Mesothelial cell of epicardium (in vitro differentiated cells): Measurements from ENCODE around the gene ITFG2. TPM values are rescaled to one million over a fixed set of nuclear protein-coding genes. Genes with fewer than 3 reads are reported as not detected.
"Not testable (repeated sequence)": the region's sequence is repeated elsewhere in the genome, so short reads cannot be mapped to it uniquely, and the experiment has no call there.

ENCODE experiments used
- DNase-seq, 2 experiments: peaks; one replicate each; pipeline ENCODE4 v3.0.0; 2021; ENCODE audit warnings: low spot score in 2 of 2; ENCODE audit not compliant: unreplicated experiment in 2 of 2
- H3K27ac Mint-ChIP-seq: 2 replicates; pipeline ENCODE4 v1.8.0; 2021; ENCODE audit warnings: mixed read lengths
- H3K27me3 Mint-ChIP-seq: 2 replicates; pipeline ENCODE4 v1.8.0; 2021; ENCODE audit warnings: low read depth, mixed read lengths
- H3K36me3 Mint-ChIP-seq: 2 replicates; pipeline ENCODE4 v1.8.0; 2021; ENCODE audit warnings: mixed read lengths
- H3K4me1 Mint-ChIP-seq: 2 replicates; pipeline ENCODE4 v1.8.0; 2021; ENCODE audit warnings: mixed read lengths
- H3K4me3 Mint-ChIP-seq: 2 replicates; pipeline ENCODE4 v1.8.0; 2021; ENCODE audit warnings: mild to moderate bottlenecking, moderate library complexity, mixed read lengths
- H3K9me3 Mint-ChIP-seq: 2 replicates; pipeline ENCODE4 v1.8.0; 2021; ENCODE audit warnings: mixed read lengths
- total RNA-seq: library from RNA; stranded (reverse); gene quantifications from 3 replicates; pipeline ENCODE4 v1.2.1, GENCODE V29; 2021
- TF ChIP-seq, protein P1 (sequence below): fragments of 200-600 bp; sonication (generic); IDR thresholded peaks from one replicate; pipeline ENCODE4 v1.5.0; 2021; ENCODE audit warnings: antibody characterized with exemption; ENCODE audit not compliant: unreplicated experiment

Gene ITFG2
- total RNA-seq, 1 donor from 2014 or later = 57.4 TPM

DNA sequence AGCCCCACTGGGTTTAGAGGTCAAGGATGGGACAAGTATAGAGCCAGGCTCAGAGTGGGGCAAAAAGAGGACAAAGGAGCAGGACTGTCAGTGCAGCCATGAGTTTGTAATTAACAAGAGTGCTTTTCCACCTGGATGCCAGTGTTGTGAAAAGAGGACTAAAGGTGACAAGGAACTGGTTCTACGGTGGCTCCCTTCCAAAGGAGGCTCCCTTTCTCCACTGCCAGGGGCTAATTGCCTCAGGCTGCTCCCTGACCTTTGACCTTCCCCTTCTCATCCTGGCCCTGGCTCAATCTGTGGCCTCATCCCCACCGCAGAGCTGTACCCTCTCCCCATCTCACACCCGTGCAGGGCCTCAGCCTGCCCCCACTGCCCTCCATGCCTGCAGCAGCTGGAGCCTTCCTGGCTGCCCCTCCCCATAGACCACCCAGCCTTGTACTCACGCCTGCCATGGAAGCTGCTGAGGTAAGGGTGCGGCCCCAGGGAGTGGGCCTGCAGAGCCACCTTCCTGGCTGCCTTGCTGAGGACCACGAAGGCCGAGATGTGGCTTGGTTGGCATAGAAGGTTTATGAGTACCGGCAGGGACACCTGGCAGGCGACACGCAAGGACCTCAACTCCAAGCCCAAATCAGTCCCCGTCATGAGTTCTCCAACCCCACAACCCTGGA, 42.5 kb upstream of the ITFG2 start:
- Mint-ChIP-seq H3K36me3 (no peaks in the 10 kb centered on the region), H3K4me1 (no peaks in the 10 kb centered on the region), H3K27ac (no peak overlapping the region), H3K27me3 (peaks cover 33% of the 10 kb centered on the region), H3K4me3 (no peak overlapping the region), H3K9me3 (no peaks in the 10 kb centered on the region)
- TF ChIP-seq, protein P1, sequence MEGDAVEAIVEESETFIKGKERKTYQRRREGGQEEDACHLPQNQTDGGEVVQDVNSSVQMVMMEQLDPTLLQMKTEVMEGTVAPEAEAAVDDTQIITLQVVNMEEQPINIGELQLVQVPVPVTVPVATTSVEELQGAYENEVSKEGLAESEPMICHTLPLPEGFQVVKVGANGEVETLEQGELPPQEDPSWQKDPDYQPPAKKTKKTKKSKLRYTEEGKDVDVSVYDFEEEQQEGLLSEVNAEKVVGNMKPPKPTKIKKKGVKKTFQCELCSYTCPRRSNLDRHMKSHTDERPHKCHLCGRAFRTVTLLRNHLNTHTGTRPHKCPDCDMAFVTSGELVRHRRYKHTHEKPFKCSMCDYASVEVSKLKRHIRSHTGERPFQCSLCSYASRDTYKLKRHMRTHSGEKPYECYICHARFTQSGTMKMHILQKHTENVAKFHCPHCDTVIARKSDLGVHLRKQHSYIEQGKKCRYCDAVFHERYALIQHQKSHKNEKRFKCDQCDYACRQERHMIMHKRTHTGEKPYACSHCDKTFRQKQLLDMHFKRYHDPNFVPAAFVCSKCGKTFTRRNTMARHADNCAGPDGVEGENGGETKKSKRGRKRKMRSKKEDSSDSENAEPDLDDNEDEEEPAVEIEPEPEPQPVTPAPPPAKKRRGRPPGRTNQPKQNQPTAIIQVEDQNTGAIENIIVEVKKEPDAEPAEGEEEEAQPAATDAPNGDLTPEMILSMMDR = no peak
- DNase-seq = no peak

DNA sequence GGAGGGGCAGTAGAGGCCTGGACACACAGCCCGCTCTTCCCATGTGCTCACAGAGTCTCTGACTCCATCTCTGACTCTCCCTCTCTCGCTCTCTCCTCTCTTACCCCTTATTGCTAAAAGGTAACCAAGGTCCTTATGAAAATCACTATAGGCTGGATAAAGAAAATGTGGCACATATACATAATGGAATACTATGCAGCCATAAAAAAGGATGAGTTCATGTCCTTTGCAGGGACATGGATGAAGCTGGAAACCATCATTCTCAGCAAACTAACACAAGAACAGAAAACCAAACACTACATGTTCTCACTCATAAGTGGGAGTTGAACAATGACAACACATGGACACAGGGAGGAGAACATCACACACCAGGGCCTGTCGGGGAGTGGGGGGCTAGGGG, 41.9 kb upstream of the ITFG2 start:
- H3K27me3 Mint-ChIP-seq = peaks cover 32% of the 10 kb centered on the region
- H3K27ac Mint-ChIP-seq, H3K36me3 Mint-ChIP-seq, H3K4me3 Mint-ChIP-seq, H3K9me3 Mint-ChIP-seq, DNase-seq, H3K4me1 Mint-ChIP-seq: not testable (repeated sequence)

DNA sequence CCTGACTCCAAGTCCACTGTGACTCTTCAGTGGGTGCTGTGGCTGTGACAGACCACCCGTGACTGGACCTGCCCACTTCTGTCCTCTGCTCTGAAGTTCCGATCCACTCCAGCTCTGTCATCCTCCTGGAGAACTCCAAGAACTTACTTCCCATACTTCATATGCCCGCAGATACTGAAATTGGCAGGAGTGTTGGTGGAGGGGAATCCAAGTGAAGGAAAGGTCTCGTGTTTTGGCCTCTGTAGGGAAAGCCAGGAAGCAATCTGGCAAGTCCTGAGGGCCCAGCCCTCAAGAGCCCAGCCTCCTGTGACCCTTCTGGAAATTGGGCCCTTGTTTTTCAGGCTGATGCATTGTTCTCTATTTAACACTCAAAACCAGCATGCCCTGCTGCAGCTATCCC, 40.1 kb upstream of the ITFG2 start:
- H3K4me1 Mint-ChIP-seq = no peaks in the 10 kb centered on the region
- H3K36me3 Mint-ChIP-seq = no peaks in the 10 kb centered on the region
- no peak overlapping the region for H3K4me3 Mint-ChIP-seq
- H3K27ac Mint-ChIP-seq = no peak overlapping the region
- TF ChIP-seq, protein P1 = no peak
- H3K27me3 Mint-ChIP-seq = peaks cover 40% of the 10 kb centered on the region
- H3K9me3 Mint-ChIP-seq = no peaks in the 10 kb centered on the region
- DNase-seq = no peak

DNA sequence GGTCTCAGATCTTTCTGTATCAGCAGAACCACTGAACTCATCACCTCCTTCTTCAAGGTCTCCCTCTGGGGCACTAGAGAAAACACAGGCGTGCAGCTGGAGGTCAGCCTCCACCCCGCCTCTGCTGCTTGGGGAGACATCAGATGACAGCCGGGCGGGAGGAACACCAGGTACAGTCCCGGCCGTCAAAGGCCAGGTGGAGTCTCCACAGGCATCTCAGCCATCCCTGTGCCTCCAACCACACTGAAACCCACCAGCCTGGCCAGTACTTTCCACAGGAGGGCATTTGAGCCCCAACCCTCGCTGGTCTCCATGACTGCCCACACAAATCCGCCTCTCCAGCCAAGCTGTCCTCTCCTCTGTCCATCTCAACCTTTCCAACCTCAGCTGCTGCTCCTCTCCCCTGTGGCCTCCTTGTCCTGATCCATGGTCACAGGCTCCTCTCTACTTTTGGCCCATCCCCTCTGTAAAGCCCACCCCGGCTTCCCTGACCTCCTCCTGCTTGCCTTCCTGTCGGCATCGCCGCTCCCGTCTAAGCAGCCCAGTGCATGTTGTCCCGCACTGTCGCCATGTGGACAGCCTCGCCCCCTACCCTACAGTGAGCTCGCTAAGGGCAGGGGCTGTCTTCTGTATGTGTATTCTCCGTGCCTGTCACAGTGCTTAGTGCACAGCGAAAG, 39.1 kb upstream of the ITFG2 start:
- no peak for DNase-seq
- H3K4me3 Mint-ChIP-seq = no peak overlapping the region
- H3K27me3 Mint-ChIP-seq = peaks cover 49% of the 10 kb centered on the region
- no peak overlapping the region for H3K27ac Mint-ChIP-seq
- H3K4me1 Mint-ChIP-seq = no peaks in the 10 kb centered on the region
- H3K9me3 Mint-ChIP-seq = no peaks in the 10 kb centered on the region
- no peaks in the 10 kb centered on the region for H3K36me3 Mint-ChIP-seq
- TF ChIP-seq, protein P1 = no peak

DNA sequence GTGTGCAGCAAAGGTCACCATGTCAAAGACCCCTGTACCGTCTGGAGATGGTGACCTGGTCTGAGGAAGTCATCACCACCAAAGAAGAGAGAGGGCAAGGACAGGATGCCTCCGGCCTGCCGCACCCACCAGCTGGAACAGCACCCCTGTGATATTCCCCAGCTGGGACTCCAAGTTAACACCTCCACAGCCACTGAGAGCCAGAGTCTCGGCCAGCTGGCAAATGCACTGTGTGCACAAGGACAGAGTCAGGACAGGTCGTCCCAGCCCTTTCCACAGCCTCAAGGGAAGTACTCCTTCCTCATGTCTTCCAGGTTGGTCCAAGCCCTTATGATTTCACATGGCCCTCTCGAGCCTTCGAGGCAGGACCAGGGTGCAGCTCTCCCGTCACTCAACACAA, 37.0 kb upstream of the ITFG2 start:
- Mint-ChIP-seq H3K36me3 (no peaks in the 10 kb centered on the region), H3K27me3 (peaks cover 62% of the 10 kb centered on the region), H3K9me3 (no peaks in the 10 kb centered on the region), H3K27ac (no peak overlapping the region), H3K4me3 (no peak overlapping the region), H3K4me1 (no peaks in the 10 kb centered on the region)
- no peak for DNase-seq
- TF ChIP-seq, protein P1 = no peak

DNA sequence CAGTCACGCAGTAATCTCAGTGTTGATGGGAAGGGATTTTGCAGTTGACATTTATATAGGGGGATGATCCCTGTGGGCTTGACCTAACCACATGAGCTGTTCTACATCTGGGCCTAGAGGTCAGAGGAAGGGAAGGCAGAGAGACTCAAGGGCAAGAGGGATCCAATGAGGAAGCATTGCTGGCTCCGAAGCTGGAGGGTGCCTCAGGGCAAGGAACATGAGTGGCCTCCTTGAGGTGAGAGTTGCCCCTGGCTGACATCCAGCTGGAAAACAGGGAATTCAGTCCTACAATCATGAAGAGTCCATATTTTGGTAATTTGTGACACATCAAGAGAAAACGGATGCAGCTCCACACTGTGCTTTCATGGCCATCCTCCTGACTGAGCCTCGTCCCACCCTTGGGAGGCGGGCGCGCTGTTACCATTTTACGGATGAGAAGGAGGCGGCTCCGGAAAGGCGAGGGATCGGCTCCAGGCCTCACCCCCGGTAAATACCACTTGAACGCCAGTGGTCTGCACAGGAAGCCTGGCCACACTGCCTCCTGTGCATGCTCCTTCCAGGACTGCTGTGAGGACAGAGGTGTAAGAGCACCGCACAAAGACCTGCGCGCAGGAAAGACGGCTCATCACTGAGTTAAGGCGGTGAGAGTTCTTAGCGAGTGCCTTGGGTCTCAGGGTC, 36.2 kb upstream of the ITFG2 start:
- Mint-ChIP-seq H3K4me1 (no peaks in the 10 kb centered on the region), H3K27ac (no peak overlapping the region), H3K27me3 (peaks cover 61% of the 10 kb centered on the region), H3K9me3 (no peaks in the 10 kb centered on the region), H3K36me3 (no peaks in the 10 kb centered on the region), H3K4me3 (no peak overlapping the region)
- DNase-seq = no peak
- TF ChIP-seq, protein P1 = no peak
